ENCODE data around the gene TMEM144. TPM values are rescaled to one million over a fixed set of nuclear protein-coding genes. Genes with fewer than 3 reads are reported as not detected.

TMEM144 gene
- total RNA-seq = not detected

DNA sequence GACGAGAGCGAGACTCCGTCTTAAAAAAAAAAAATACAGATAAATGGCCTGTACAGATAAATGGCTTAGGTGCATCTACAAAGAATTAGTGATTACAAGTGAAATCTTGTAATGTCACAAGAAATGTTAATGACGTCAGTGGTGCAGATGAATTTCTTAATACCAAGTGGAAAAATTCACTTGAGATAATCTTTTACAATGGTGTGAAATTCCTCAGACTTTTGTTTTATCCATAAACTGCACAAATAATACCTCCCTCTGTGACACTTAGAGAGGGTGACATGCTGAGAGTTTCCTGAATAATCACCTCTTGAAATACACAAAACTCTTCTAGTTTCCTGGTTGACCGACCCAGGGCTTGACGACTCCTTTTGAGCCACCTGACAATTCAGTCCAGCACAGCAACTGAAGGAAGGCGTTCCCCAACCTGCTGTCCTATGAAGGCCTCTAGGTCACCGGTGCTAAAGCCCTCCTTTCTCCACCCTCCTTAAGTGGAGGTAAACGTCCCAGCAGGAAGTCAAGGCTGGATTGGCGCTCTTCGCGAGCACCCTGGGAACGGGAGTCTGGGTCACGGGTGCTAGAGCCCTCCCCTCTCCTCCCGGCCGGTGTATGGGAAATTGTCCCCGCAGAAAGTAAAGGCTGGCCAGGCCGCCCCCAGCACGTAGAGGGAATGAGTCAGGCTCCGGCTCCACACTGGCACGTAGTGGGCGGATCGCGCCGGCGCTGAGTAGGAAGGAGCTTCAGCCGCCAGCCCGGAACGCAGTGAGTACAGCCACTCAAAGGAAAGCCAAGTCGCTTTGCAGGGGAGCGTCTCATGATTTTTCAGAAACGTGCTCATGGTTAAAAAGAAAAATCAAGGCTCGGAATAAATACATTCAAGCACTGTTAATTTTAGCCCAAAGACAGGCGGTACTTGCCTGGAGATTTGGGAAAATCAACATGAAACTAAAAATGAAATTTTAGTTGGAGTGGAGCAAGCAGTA, at the start of gene TMEM144:
TMEM144 (plus strand) TSS at position 662 of the 983 bp plus-strand sequence. CDS start 2,182 bp downstream, outside the sequence.
- no peak for DNase-seq

DNA sequence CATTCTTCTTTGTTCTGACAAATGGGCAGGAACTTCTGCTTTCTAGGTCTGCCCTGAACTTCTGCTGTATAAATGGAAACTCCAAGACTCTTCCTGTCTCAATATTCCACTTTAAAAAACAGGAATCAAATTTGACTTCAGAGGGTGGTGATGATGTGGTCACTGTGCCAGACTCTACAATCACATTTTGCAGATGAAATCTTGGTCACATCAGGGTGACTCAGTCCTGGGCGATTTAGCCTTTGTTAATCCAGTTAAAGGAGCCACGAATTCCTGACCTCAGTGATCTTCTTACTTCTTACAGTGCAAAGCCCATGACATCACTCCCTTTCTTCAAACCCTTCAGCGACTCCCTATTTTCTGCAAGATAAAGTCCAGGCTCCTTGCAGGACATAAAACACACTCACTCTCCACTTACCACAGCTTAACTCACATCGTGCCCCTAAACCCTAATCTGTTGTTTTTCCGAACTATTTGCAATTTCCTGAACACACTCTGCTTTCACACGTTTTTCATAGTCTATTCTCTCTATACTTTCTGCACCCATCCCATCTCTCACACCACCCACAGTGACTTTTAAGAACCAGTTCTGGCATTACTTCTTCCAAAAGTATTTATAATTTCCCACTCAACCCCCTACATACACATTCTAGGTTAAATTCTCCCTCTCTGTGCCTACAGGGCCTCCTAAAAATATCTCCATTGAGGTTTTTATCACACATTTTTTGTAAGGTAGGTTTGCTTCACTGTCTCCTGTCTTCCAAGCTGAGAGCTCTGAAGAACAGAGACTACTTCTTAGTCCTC, 48.5 kb upstream of the TMEM144 start:
- no peak for DNase-seq

DNA sequence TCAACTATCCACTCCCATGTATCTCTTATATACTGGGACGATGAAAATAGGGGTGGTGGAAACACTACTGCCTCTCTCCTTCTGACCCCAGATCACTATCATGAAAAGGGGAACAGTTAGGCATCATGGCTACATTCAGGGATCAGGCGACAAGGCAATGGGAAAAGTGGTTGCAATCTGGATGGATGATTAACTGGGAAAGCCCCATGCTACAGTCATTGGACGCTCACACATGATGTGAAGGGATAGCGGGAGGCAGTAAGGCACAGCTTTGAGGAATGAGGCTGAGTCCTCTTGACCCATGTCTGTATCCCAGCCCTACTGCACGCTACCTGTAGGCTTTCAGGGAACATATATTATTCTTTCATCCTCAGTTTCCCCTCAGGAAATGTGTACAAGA, 47.7 kb upstream of the TMEM144 start:
- no peak for DNase-seq

DNA sequence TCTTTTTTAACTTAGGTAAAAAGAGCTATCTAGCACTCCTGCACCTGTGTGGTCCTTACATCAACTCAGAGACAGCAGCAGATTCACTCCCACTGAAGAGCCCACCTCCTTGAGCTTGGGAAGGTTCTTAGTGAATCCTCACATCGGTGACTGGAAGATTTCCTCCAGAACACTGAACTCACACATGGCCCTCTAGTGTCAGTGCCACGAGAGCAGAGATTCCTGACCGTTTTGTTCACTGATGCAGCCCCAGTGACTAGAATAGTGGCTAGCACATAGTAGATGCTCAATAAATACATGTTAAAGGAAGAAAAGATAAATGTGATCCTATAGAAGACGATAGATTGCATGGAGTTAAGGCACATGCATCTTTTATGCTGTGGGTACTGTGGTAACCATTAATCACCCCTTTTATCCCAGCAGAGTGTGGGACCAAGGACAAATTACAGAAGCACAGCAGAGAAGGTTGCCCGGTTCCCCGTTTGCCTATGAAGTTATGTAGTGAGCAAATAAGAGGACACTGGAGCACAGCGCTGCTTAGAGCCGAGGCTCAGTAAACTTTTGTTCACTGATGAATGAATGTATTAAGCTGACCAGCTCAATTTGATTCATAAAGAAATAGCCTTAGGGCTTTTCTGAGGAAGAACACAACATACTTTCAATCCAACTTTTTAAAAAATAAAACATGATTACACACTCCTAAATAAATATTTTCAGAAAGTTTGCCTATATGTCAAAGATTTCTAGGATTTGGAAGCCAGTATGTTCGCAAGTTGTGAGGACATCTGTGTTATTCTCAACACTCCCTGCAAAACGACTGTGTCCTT, 46.1 kb upstream of the TMEM144 start:
- DNase-seq = no peak

DNA sequence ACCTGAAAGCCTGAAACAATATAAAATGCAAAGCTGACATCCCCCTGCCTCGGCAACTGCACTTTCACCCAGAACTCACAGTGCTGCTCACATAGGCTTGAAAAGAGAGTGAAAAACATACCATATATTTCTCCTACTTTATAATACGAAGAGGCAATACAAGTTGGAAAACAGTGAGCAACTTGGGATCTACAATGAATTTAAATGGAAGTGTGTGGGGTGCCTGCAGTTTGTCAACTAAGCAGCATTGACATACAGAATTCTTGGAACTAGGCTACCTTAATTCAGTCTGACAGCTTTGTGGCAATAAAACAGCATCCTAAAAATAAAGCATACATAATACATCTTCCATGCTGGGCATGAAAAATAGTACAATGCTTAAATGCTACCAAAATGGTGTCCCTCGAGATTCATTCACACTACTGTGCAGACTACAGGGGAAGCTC, 45.5 kb upstream of the TMEM144 start:
- DNase-seq = no peak

DNA sequence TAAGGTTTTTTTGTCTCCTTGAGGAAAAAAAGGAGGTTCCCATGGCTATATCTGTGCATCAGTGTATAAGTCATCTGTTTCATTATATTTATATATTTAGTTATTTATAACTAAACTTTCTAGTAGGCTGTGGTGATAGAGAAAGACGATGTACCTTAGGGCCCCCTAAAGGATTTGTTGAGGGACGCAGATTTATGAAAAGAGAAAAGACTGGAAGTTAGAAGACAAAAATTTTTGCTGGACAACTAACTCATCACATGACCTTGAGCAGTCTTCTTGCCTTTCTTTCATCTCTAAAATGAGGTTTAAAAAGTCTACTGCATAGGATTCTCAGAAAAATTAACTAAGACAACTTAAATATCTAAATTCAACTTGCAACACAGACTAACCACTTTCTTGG, 43.6 kb upstream of the TMEM144 start:
- no peak for DNase-seq

DNA sequence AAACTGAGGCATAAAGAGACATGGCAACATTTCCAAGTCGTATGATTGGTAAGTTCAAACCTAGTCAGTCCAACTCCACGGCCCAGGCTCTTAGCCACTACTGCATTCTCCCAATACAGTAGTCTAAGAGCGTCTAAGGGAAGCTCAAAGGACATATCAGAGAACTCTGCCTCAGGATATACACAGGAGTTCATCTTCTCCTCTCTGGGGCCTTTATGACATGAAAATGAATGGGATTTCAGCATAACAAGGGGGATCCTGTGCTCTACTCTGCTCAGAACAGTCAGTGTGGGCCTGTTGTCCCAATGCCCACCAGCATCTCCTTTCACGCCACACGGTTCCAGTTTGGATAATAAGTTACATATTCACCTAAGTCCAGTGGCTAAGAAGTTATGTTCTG, 41.7 kb upstream of the TMEM144 start:
- no peak for DNase-seq

DNA sequence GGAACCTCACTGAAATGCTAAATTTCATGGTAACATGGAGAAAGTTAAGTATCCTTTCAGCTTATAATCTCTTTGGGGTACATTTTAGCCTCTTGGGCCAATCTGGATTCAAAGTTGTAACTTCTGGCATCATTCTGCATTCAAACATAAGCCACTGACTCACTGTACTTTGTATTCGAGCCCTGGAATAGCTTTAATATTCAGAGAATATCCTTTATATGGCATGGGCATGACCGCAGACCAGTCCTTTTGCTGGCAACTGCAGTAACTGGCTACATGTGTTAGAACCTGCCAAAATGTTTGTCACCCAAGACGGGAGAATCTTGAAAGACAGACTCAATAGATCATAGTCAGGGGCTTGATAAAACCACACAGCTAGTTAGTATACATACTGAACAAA, 40.8 kb upstream of the TMEM144 start:
- no peak for DNase-seq

DNA sequence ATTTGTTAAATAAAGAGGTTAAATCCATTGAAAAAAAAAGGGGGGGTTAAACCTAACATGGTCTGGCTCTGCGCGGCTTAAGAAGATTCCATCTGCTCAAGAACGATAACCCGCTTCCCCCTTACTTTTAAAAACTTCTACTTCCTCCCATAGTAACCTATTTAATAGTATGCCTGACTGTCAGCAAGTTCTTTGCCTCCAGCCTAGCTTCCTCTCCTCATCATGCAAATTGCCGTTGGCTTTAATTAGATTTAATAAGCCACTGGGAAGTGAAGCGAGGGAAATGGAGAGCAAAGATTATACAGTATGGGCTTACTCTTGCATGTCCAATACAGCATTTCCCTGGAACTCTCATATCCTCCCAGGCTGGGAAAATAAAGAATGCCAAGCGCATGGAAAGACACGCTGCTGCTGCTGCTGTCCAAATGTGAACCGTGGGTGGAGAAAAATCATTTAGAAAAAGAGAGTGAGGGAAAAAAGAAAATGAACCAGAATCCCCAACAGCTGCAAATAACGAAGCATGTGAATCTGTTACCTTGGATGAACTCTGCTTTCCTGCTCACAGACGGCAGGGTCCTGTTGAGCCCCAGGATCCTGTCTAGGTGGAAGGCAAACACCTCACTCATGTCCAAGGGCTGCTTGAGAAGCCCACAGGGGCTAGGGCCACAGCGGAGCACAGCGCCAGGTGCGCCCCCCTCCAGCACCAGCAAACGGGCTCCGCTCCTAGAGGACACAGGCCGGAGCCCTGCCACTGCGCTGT, 40.2 kb upstream of the TMEM144 start:
- no peak for DNase-seq

DNA sequence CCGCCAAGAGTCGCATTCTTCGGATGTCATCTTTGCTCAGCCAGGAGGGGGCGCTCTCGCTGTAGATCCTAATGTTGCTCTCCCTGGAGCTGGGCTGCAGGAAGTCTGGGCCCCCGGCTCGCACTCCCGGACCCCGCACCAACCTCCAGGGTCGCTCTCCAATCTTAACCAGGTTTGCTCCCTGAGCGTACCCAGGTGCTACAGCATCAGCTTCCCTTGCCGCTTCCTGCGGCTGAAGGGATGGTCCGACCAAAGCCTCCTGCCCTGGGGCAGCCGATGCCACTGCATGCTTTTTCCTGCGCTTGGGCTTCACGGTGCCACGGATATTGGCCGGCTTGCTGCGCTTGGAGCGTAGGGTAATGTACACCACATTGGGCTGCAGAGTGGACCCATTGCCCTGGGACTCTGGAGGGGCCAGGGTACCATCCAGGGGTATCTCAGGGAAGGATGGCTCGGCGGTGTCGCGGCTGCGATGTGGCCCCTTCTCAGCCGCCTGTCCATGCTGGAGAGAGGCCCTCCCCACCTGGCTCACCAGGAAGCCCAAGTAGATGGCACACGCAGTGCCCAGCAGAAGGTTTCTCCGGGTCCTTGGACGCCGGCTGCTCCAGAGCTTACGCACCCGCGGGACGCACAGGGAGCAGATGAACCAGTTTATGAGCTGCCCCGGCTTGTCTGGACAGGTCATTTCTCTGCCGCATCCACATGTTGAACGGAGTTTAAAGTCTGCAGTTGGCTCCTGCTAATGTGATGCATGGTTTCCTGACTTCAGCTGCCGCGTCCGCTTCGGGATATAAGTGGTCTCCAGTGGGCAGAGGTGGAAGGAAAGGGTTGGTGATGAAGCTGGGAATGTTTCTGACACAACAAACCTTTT, 39.4 kb upstream of the TMEM144 start:
- no peak for DNase-seq

DNA sequence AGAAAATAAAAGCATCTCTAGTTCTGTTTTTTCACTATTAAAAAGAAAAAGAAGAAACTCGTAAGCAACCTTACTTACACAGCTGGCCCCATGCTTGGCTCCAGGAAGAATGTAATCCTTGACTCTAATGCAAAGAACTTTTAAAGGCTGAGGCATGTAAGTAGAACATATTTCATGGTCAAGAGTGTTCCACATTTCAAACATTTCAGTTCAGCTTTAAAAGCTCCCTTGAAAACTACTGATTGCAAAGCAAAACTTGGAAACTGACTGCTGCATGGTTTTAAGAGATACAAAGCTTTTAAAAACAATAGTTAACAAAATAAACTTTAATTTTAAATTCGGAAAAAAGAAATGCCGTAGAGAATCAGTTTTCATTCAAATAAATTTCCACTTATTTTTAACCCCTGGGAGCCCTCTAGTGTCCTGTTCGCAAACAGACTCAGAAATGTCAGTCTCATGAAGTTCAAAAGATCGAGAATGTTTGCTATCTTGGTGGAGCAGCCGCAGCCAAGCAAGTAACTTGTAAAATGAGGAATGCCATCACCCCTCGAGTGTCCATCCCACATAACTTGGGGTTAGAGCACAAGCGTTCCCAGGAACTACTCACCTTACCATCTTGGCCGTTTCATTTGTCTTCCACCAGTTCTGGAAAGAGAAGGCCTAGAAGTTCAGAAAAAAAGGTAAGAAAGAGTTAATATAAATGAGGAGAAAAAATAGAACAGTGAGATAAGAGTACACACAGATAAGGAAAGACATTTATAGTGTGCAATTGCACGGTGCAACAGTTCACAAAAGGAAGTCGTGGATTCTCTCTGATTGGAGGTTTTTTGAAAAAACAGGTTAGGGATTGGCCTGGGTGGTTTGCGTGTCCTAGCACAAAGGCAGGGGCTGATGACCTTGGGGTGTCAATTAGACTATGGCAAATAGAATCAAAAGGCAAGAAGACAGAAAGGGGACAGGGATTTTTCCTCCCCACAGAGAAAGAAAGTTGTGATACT, 37.7 kb upstream of the TMEM144 start, which contains the start of gene GASK1B:
GASK1B (minus strand) TSS at position 765 of the 998 bp plus-strand sequence. CDS start 1,650 bp downstream, outside the sequence.
- no peak for DNase-seq

DNA sequence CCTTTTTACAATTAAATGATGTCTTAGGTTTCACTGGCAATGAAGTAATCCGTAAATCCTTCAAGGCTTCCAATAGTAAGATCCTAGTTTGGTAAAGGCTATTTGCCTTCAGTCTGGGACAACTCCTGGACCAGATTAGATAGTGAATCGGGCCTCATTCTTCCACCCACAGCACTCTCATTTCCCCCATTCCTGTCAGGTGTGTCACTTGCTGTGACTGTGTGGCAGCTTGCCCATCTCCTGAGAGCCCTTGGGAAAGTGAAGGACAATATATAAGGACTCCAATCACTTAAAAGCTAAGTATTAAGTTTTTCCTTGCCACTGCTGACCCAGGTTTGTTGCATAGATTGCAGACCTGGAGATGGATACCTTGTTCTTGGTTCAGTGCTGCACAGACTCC, 34.2 kb upstream of the TMEM144 start:
- DNase-seq = no peak

DNA sequence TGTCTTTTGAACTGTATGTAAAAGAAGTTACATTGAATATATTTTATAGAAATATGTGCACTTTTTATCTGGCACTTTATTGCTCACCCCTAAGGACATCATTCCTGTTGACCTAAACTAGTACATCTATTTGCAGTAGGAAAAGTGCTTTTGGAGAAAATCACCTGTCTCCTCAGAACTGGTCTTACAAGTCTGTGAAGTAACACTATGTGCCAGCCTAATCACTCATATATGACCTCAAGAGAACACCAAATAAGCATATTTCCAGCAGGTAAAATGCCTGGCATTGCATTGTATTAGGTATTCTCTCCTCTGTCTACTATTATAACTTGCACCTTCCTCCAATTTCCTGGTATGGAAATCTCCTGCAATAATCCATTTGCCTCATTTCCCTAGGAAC, 33.5 kb upstream of the TMEM144 start:
- no peak for DNase-seq

DNA sequence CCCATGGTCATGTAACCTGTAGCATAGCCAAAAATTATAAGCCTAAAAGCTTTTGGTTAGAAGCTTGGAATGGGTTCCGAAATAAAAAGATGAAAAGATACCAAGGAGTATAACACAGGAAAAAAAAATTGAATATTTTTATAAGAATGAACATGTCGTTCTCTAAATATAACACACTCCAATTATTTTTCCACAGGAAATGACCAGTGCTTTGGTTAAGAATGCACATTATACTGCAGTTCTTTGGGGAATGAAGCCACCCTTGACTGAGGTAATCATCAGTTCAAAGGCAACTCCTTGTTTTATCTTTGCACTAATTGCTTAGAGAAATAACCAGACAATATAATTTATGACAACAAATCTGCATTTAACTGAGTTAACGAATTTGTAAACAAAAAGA, 30.8 kb upstream of the TMEM144 start:
- DNase-seq = no peak

DNA sequence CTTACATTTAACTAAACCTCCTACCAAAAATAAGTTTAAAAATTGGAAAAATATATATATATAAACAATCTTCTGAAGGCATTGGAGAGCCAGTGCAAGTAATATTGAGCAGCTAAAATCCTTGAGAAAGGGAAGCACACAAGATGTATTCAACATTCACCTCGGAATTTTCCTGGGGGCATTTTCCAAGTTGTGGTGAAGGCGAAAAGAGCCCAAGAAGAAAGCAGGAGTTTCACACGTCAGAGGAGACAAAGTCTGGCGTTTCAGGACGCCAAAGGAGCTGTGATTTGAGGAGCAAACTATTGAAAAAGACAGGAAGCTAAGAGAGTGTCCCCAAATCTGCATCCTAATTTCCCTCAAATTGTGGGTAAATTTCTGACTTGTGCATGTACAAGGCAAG, 28.4 kb upstream of the TMEM144 start:
- DNase-seq = no peak

DNA sequence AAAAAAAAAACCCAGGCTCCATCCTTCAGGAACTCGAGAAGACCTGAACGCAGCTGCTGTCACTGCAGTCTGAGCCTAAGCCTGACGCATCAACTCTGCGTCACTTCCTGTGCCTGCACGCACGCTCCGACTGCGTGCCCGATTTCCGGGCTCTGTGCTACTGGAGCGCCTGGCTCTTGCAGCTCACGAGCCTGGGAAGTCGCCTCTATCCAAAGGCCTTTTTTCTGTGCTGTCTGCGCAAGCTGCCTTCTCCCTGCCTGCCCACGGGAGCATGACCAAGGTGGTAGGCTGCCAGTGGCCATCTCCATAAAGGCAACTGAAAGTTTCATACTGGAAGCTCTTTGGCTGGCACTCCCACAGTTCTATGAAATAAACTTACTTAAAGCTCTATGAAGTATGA, 27.6 kb upstream of the TMEM144 start:
- no peak for DNase-seq

DNA sequence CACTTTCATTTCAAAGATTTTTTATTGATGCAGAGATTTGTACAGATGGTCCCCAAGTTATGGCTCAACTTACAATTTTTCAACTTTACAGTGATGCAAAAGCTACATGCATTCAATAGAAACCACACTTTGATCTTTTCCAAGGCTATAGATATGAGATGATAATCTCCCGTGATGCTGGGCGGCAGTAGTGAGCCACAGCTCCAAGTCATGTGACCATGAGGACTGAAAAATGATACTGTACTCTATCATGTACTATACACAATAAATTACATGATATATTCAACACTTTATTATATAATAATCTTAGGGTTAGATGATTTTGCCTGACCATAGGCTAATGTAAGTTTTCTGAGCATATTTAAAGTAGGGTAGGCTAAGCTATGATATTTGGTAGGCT, 23.5 kb upstream of the TMEM144 start:
- no peak for DNase-seq

DNA sequence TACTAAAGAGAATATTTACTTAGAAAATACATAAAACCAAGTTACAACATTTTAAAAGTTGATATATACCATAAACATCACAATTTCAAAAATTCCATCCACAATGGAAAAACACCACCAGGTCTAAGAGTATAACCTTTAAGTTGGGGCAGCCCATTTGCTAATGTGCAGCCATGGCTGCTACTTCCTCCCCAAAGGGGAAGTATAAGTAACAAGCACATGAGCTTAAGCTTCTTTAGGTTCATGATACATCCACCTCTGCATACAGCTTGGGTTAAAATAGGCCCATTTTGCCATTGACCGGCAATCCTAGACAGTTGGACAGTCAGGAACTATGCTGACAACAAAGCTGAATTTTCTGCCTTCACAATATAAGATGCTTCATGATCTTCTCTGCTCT, 20.9 kb upstream of the TMEM144 start:
- DNase-seq = no peak

DNA sequence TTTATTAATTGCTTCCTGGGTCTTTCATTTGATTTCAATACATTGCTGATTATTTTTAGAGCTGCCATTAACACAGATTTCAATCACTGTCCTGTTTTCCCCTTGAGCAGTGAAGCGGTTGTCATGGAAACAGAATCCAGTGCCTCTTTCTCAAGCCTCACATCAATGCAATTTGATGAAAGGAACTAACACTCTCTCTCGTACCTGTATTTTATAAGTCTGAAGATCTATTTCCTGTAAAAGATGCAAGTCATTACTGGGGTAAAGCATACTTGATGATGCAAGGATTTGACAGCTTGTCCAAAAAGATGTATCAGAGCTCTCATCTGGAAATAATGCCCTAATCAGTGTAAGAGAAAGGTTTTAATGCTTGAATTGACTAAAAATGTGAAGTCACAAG, 19.6 kb upstream of the TMEM144 start:
- DNase-seq = no peak
